Stimulated activated naive CD4-positive, alpha-beta T cell (primary cell): ENCODE data around the gene PMS1.
"Not testable (repeated sequence)": the region's sequence is repeated elsewhere in the genome, so short reads cannot be mapped to it uniquely, and the experiment has no call there.

Experiments
- DNase-seq, 6 experiments: peaks; one replicate each; lab custom pipeline; 2025; lab: John Stamatoyannopoulos, UW

Gene PMS1

GRCh38 chr2:189818249-189819038 lies 34.2 kb downstream of the PMS1 start:
- DNase-seq = no peak

GRCh38 chr2:189819297-189819704 lies 35.1 kb downstream of the PMS1 start:
- no peak for DNase-seq

GRCh38 chr2:189821953-189822748 lies 37.9 kb downstream of the PMS1 start:
- DNase-seq = no peak

GRCh38 chr2:189824694-189825396 lies 40.6 kb downstream of the PMS1 start:
- DNase-seq = no peak

- no peak for DNase-seq
Measured at GRCh38 chr2:189826039-189826438, 41.8 kb downstream of the PMS1 start.

- no peak for DNase-seq
Measured at GRCh38 chr2:189829102-189829833, 45.0 kb downstream of the PMS1 start.

GRCh38 chr2:189830510-189830909 lies 46.3 kb downstream of the PMS1 start:
- no peak for DNase-seq

- DNase-seq = no peak
Measured at GRCh38 chr2:189834059-189834458, 49.8 kb downstream of the PMS1 start.

- not testable (repeated sequence) for DNase-seq
Measured at GRCh38 chr2:189834642-189835041, 50.4 kb downstream of the PMS1 start.

- DNase-seq = no peak
Measured at GRCh38 chr2:189835855-189836558, 51.8 kb downstream of the PMS1 start.

- no peak for DNase-seq
Measured at GRCh38 chr2:189836644-189837043, 52.4 kb downstream of the PMS1 start.

- no peak for DNase-seq
Measured at GRCh38 chr2:189837326-189837725, 53.1 kb downstream of the PMS1 start.

- DNase-seq = no peak
Measured at GRCh38 chr2:189841019-189841418, 56.8 kb downstream of the PMS1 start.

- DNase-seq = no peak
Measured at GRCh38 chr2:189848276-189848675, 64.0 kb downstream of the PMS1 start.

GRCh38 chr2:189849550-189849949 lies 65.3 kb downstream of the PMS1 start:
- DNase-seq = no peak

- DNase-seq = no peak
Measured at GRCh38 chr2:189851174-189851826, 67.0 kb downstream of the PMS1 start.

GRCh38 chr2:189854187-189854586 lies 69.9 kb downstream of the PMS1 start:
- no peak for DNase-seq

GRCh38 chr2:189854940-189855339 lies 70.7 kb downstream of the PMS1 start:
- no peak for DNase-seq

GRCh38 chr2:189858291-189858690 lies 74.0 kb downstream of the PMS1 start:
- DNase-seq = no peak

- no peak for DNase-seq
Measured at GRCh38 chr2:189860161-189860560, 75.9 kb downstream of the PMS1 start.

- no peak for DNase-seq
Measured at GRCh38 chr2:189862751-189863150, 78.5 kb downstream of the PMS1 start.
